ENCODE results near the gene FBLN2. TPM values are rescaled to one million over a fixed set of nuclear protein-coding genes. Genes with fewer than 3 reads are reported as not detected.

The FBLN2 gene
- total RNA-seq, 1 experiment from 2014 or later = 7.4 TPM

DNA sequence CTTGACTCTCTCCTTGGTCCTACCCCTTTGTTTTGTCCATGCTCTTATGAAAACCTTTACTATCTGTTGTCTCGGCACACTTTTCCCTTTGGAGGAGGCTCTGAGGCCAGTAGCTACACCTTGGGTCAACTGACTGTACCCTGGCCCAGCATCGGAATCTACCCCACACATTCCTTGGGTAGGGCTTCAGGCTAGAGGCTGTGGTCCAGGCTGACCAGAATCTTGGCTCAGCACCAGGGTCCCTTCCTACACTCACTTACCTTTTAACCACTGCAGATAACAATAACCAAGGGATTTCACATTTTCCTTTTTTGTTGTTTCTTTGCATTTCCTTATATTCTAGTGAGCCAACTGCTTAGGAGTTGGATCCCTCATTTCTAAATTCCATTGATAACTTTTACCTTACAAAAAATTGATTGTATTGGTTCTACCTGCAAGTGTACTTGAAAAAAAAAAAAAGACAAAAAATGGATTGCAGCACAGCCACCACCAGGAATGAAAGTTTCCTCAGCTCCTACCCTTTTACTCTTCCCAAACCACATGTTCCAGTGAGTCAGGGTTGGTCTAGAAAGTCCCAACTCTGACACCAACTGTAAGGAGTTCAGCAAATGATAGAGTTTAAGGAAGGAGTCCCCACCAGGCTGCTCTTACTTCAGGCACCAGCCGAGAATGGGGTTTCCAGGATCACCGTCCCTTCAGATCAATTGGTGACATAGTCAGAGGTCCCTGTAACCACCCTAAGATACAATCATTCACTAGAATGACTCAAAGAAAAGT lies 95.6 kb downstream of the FBLN2 start:
- no peaks in the 10 kb centered on the region for H3K9me3 ChIP-seq (replicated peaks)
- DNase-seq (ENCODE audit: low read depth in 1 of 2, low spot score in 2 of 2) = no peak
- H3K27ac ChIP-seq = no peak overlapping the region
- peaks cover 7% of the 10 kb centered on the region for H3K27me3 ChIP-seq (replicated peaks)
- H3K4me3 ChIP-seq = no peak overlapping the region
- H3K36me3 ChIP-seq = no peaks in the 10 kb centered on the region
- no peaks in the 10 kb centered on the region for H3K4me1 ChIP-seq (replicated peaks)

DNA sequence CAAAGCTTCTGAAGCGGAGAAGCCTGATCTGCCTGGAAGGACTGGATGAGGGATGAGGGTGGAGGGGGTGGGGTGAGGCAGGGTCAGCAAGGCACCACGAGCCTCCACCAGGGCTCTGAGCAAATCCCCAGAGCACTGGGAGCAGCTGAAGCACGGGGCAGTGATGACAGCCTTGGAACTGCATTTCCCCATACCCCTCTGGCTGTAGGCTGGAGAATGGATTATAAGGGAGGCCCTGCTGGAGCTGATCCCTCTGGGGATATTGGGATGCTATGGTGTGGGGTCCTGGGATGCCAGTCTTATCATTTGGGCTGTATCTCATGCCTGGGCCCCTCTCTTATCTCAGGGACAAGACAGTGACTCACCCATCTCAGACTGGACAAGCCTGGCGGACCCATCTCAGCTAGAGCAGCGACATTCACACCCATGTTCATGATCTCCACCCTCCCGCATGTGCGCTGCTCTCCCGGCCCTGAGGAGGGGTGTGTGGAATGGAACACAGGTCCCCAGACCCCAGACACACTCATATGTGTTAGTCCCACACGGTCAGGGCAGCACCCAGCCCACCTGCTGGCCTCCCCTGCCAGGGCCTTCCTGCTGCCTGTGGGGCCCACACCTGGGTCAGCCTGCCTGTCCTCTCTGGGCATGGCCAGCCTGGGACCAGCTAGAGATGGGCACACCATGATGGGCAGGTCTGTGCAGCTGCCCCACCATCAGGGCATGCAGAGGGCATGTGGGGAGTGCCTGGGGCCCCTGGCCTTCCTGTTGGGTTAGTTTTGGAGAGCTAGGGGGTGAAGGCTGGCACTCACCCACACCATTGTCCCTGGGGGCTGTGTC lies 97.1 kb downstream of the FBLN2 start:
- Histone ChIP-seq H3K27ac (no peak overlapping the region), H3K27me3 (replicated peaks) (peaks cover 4% of the 10 kb centered on the region), H3K4me3 (no peak overlapping the region), H3K36me3 (no peaks in the 10 kb centered on the region), H3K4me1 (replicated peaks) (0 out of 2 replicates have a peak, but pooled peaks cover 5% of the 10 kb centered on the region), H3K9me3 (replicated peaks) (0 out of 2 replicates have a peak, but pooled peaks cover 3% of the 10 kb centered on the region)
- DNase-seq (ENCODE audit: low read depth in 1 of 2, low spot score in 2 of 2) = no peak

DNA sequence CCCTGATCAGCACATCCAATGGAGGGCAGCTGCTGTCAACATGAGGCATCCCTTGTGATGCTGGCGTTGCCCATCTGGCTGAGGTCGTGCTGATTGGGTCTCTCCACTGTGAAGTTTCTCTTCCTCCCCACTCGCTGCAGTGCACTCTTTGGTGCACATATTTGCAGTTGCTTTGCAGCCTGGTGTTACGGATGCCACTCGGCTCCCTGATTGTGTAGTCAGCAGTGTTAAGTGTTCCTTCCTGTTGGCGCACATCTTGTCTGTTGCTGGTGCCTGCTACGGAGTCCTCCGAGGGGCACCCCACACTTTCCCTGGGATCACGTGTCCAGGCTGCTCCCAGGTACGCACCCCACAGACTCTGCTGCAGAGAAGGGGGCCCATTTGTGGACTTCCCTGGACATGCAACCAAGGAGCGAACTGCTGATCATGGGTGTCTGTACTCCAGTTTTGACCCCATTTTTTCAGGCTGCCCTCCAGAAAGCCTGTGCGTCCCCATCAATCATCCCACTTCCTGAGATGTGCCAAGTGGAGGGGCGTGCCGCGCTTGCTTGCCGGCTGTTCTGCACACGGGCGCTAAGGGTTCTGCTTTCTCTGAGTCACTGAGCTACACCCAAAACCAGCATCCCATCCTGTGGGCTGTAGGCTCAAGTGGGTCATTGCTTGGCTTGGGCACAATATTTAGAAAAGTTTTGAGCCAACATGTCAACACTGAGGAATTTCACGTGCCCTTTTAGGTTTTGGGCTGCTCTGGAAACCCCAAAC lies 98.6 kb downstream of the FBLN2 start:
- Histone ChIP-seq H3K27me3 (replicated peaks) (peaks cover 4% of the 10 kb centered on the region), H3K36me3 (no peaks in the 10 kb centered on the region), H3K9me3 (replicated peaks) (0 out of 2 replicates have a peak, but pooled peaks cover 3% of the 10 kb centered on the region), H3K4me3 (no peak overlapping the region), H3K4me1 (replicated peaks) (0 out of 2 replicates have a peak, but pooled peaks cover 5% of the 10 kb centered on the region), H3K27ac (no peak overlapping the region)
- DNase-seq (ENCODE audit: low read depth in 1 of 2, low spot score in 2 of 2) = no peak

DNA sequence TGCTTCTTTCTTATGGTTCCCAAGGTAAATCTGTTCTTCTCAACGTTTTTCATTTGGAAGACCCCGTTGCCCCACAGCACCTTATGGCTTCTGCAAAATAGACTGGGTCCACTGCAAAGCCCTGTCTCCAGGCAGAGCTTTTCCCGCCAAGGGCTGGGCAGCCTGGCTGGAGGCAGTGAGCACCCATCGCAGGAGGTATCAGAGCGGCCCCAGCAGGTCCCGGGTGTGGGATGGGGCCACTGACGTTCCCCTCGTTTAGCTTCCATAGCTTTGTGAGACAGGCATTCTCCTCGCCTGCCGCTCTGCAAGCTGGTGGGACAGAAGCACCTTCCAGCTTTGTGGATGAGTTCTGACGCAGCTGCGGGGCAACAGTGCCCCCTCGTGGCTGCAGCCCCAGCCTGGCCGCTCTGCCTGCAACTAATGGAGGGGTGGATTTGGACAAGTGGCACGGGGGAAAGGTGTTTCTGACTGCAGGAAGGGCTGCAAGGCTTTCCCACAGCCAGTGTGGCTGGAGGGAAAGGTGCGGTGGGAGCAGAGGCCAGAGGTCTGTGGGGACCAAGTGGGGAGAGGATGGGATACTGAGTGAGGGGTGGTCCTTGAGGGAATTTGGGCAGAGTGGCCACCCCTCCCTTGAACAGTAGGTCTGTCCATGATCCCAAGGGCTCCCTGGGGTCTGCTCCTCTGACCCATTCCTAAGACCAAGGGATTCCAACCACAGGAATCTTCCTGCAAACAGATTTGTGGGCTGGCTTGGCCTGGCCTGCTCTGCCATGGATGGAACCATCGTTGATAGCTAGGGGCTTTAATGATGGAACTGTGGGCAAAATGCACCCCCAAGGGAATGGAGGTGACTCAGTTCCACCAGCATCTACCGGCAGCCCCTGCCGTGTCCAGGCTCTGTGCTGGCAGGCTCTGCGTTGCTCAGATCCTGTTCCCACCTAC lies 99.4 kb downstream of the FBLN2 start:
- Histone ChIP-seq H3K27ac (no peak overlapping the region), H3K36me3 (no peaks in the 10 kb centered on the region), H3K27me3 (replicated peaks) (peaks cover 4% of the 10 kb centered on the region), H3K4me3 (no peak overlapping the region), H3K9me3 (replicated peaks) (0 out of 2 replicates have a peak, but pooled peaks cover 3% of the 10 kb centered on the region), H3K4me1 (replicated peaks) (0 out of 2 replicates have a peak, but pooled peaks cover 5% of the 10 kb centered on the region)
- DNase-seq (ENCODE audit: low read depth in 1 of 2, low spot score in 2 of 2) = peak; percentile 60 to 63

DNA sequence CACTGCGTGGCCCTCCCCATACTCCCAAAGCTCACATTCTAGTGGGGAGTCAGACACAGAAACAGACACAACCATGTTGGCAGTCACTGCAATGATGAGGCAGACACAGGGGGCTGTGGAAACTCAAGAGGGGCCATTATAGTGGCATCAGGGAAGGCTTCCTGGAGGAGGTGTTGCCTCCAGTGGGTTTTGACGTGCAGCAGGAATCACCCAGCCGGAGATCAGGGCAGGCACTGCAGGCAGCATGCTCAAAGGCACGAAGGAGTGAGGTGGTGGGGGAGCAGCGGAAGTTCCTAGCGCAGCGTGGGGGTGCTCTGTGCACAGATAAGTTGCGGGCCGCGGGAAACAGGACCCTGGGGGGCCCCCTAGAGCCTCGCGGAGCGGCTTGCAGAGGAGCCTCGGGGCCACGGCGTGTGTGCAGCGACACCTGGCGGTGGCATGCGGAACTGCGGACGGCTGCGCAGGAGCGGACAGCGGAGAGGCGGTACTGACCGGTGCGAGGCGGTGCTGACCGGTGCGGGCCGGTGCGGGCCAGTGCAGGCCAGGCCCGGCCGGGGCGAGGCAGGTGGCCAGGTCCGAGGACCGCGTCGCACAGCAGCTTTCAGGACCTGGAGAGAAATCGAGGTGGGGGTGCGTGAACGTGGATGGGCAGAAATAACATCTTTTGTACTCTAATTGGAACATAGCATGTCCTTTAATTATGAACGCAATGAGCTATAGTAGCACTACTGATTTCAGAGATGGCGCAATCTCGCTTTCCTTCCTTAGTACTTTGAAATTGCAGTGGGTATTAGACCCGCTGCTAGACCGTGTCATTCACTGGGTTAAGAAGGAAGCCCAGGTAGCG lies 101.5 kb downstream of the FBLN2 start:
- Histone ChIP-seq H3K36me3 (no peaks in the 10 kb centered on the region), H3K4me3 (no peak overlapping the region), H3K27ac (no peak overlapping the region), H3K9me3 (replicated peaks) (0 out of 2 replicates have a peak, but pooled peaks cover 3% of the 10 kb centered on the region), H3K4me1 (replicated peaks) (peaks cover 10% of the 10 kb centered on the region), H3K27me3 (replicated peaks) (peaks cover 12% of the 10 kb centered on the region)
- DNase-seq (ENCODE audit: low read depth in 1 of 2, low spot score in 2 of 2) = peak; percentile 45 to 56

DNA sequence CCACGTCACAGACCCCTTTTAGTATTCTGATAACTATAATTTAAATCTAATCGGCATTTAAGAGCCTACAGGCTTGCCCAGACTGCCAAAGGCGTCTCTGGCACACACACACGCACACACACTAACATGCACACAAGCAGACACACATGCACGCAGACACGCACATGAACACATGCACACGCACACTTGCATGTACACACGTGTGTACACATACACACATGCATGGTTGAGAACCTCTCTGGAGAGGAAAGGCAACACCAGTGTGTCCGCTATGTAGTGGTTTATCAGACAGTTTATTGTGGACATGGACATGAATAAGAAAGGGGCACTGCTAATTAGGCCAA lies 102.1 kb downstream of the FBLN2 start:
- no peak overlapping the region for H3K27ac ChIP-seq
- no peak for DNase-seq (ENCODE audit: low read depth in 1 of 2, low spot score in 2 of 2)
- H3K4me3 ChIP-seq = no peak overlapping the region
- H3K36me3 ChIP-seq = no peaks in the 10 kb centered on the region
- H3K27me3 ChIP-seq (replicated peaks) = peaks cover 16% of the 10 kb centered on the region
- H3K9me3 ChIP-seq (replicated peaks) = 0 out of 2 replicates have a peak, but pooled peaks cover 3% of the 10 kb centered on the region
- H3K4me1 ChIP-seq (replicated peaks) = peaks cover 11% of the 10 kb centered on the region

DNA sequence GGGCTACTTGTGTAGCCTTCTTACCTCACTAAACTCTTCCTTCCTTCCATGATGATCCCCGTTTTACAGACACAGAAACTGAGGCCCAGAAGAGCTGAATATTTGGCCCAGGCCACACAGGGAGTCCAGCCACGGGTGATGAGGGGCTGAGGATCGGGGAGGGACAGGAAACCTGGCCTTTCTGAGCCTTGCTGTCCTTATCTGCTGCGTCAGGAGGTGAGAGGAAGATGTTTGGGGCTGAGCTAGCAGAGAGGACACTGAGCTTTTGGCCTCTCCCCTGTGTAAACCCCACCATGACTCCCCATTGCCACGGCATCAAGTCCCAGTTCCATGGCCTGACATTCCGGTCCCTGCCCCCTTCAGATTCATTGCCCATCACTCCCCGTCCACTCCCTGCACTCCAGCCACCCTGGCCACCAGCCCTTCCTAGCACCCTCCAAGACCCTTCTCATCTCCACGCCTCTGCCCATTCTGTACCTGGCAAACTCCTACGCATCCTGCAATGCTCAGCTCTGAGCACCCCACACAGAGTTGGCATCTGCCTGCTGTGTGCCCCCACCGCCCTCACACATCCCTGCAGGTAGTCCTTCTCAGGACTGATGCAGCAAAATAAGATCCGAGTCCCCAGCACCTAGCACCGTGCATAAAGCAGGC lies 103.0 kb downstream of the FBLN2 start:
- Histone ChIP-seq H3K9me3 (replicated peaks) (0 out of 2 replicates have a peak, but pooled peaks cover 3% of the 10 kb centered on the region), H3K4me3 (no peak overlapping the region)
- no peak for DNase-seq (ENCODE audit: low read depth in 1 of 2, low spot score in 2 of 2)

DNA sequence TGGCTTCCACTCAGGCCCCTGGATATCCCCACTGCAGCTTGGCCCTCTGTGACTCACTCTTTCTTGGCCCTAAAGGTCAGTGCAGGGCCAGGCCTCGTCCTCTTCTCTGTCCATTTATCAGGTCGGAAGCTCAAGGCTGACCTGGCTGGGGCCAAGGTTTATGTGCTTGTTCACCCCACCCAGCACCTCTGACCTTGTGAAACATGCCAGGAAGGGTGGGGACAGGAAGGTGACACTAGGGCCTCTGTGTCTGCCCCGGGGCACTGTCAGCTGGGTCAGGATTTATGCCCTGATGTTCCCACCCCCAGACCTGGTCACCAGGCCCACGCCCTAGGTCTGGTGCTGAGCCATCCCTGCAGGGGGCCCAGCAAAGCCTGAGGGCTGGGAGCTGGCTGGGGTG lies 103.8 kb downstream of the FBLN2 start:
- Histone ChIP-seq H3K4me3 (no peak overlapping the region), H3K27ac (no peak overlapping the region), H3K27me3 (replicated peaks) (peaks cover 11% of the 10 kb centered on the region), H3K4me1 (replicated peaks) (peaks cover 11% of the 10 kb centered on the region), H3K36me3 (no peaks in the 10 kb centered on the region), H3K9me3 (replicated peaks) (0 out of 2 replicates have a peak, but pooled peaks cover 3% of the 10 kb centered on the region)
- no peak for DNase-seq (ENCODE audit: low read depth in 1 of 2, low spot score in 2 of 2)

More for the DNA sequence above, 103.0 kb downstream of the FBLN2 start:
- H3K27ac ChIP-seq = no peak overlapping the region
- H3K36me3 ChIP-seq = no peaks in the 10 kb centered on the region
- H3K4me1 ChIP-seq (replicated peaks) = peaks cover 11% of the 10 kb centered on the region
- peaks cover 16% of the 10 kb centered on the region for H3K27me3 ChIP-seq (replicated peaks)

DNA sequence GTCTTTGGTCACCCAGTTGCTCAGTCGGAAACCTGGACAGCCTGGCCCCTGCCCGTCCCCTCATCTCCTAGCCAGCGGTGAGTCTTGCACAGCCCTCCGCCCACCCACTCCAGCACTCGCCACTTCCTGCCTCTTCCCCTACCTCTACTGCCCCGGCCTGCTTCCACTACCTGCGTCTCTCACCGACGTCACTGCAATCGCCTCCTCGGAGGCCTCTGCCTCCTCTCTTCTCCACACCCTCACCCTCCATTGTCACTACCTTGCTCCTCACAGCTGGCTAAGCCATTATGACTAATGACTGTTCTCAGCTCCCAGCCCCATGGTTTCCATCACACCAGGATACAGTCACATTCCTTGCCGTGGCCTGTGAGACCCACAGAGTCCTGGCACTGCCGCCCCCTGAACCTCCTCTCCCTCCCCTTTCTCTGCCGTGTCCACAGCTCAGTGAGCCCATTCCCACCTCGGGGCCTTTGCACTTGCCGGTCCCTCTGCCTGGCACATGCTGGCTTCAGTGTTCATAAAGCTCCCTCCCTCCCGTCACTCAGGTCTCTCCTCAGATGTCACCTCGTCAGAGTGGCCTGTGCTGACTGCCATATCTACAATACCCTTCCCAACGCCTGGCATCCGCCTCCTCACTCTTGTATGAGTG lies 104.8 kb downstream of the FBLN2 start:
- peaks cover 19% of the 10 kb centered on the region for H3K27me3 ChIP-seq (replicated peaks)
- peaks cover 11% of the 10 kb centered on the region for H3K4me1 ChIP-seq (replicated peaks)
- H3K36me3 ChIP-seq = no peaks in the 10 kb centered on the region
- no peak for DNase-seq (ENCODE audit: low read depth in 1 of 2, low spot score in 2 of 2)
- no peak overlapping the region for H3K4me3 ChIP-seq
- 0 out of 2 replicates have a peak, but pooled peaks cover 3% of the 10 kb centered on the region for H3K9me3 ChIP-seq (replicated peaks)
- H3K27ac ChIP-seq = no peak overlapping the region

DNA sequence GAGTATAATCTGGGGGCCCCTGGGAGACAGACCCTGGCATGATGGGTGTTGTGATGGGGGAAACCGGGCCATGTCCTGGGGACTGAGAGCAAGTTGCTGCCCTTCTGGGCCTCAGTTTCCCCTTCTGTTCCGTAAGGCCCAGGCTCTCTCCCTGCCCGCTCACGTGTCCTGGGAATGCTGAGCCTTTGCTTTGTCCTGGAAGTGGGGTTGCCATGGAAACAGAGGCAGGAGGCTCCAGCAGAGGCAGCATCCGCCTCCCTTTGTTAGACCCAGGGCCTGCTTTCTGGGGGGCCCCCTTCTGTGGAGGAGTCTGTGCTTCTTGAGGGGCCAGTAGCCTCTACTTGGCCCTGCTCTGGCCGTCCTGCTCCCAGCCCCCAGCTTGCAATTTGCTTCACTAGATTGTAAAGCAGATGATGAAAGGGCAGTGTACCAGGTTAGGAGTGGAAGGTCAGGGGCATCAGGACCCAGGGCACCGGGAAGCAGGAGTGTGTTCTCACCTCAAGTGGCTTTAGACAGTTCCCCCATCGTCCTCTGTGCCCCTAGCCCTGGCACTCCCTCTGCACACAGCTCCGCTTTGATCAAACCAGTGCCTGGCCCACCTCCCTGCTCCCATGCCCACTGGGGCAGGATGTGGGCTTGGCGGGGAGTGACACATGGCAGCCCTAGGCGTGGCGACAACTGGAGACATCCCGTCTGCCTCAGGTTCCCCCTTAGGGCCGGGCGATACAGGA lies 105.6 kb downstream of the FBLN2 start:
- 0 out of 2 replicates have a peak, but pooled peaks cover 3% of the 10 kb centered on the region for H3K9me3 ChIP-seq (replicated peaks)
- H3K27me3 ChIP-seq (replicated peaks) = peaks cover 19% of the 10 kb centered on the region
- H3K27ac ChIP-seq = no peak overlapping the region
- no peak for DNase-seq (ENCODE audit: low read depth in 1 of 2, low spot score in 2 of 2)
- H3K36me3 ChIP-seq = no peaks in the 10 kb centered on the region
- H3K4me3 ChIP-seq = no peak overlapping the region
- H3K4me1 ChIP-seq (replicated peaks) = peaks cover 11% of the 10 kb centered on the region
